ENCODE data around the gene TSHZ2. TPM values are rescaled to one million over a fixed set of nuclear protein-coding genes. Genes with fewer than 3 reads are reported as not detected.

The TSHZ2 gene
- total RNA-seq, 4 donors from 2014 or later: 10.3 to 15.0 (median 12.9) TPM

DNA sequence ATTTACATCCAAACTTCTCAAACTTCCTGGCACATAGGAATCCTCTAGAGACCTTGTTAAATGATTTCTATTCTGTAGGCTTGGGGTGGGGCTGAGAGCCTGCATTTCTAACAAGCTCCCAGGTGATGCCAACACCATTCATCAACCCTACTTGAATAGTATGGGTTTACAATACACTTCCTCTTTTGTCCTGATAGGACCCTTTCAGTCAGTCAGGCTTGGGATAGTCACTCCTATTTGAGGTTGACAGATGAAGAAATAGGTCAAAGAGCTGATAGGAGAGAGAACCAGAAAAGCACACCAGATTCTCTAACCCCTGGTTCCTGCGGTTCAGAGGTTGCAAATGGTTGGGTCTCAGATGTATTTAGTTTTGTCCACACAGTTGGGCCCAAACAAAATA lies 273.4 kb downstream of the TSHZ2 start:
- TF ChIP-seq EP300 (IDR thresholded peaks at IDR 0.05) (no peak), POLR2A (IDR thresholded peaks at IDR 0.05; ENCODE audit: low read depth) (no peak), POLR2AphosphoS5 (IDR thresholded peaks at IDR 0.05) (no peak)
- TF ChIP-seq, protein P1, sequence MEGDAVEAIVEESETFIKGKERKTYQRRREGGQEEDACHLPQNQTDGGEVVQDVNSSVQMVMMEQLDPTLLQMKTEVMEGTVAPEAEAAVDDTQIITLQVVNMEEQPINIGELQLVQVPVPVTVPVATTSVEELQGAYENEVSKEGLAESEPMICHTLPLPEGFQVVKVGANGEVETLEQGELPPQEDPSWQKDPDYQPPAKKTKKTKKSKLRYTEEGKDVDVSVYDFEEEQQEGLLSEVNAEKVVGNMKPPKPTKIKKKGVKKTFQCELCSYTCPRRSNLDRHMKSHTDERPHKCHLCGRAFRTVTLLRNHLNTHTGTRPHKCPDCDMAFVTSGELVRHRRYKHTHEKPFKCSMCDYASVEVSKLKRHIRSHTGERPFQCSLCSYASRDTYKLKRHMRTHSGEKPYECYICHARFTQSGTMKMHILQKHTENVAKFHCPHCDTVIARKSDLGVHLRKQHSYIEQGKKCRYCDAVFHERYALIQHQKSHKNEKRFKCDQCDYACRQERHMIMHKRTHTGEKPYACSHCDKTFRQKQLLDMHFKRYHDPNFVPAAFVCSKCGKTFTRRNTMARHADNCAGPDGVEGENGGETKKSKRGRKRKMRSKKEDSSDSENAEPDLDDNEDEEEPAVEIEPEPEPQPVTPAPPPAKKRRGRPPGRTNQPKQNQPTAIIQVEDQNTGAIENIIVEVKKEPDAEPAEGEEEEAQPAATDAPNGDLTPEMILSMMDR (IDR thresholded peaks at IDR 0.05): no peak
- H3K27ac ChIP-seq (replicated peaks in 1 of 4): no peak overlapping the region
- peaks cover 0 to 3% (median 0%) of the 10 kb centered on the region in 4 donors for H3K27me3 ChIP-seq
- no peaks in the 10 kb centered on the region for H3K4me1 ChIP-seq
- H3K4me3 ChIP-seq: no peak overlapping the region
- intact Hi-C loops (cut with DNase I): no loop called here
- H3K9me3 ChIP-seq: no peaks in the 10 kb centered on the region
- DNase-seq (ENCODE audit: extremely low spot score): no peak
- 86% methylated on average over 1 of the region's 1 CpG for WGBS
- no peaks in the 10 kb centered on the region for H3K36me3 ChIP-seq

DNA sequence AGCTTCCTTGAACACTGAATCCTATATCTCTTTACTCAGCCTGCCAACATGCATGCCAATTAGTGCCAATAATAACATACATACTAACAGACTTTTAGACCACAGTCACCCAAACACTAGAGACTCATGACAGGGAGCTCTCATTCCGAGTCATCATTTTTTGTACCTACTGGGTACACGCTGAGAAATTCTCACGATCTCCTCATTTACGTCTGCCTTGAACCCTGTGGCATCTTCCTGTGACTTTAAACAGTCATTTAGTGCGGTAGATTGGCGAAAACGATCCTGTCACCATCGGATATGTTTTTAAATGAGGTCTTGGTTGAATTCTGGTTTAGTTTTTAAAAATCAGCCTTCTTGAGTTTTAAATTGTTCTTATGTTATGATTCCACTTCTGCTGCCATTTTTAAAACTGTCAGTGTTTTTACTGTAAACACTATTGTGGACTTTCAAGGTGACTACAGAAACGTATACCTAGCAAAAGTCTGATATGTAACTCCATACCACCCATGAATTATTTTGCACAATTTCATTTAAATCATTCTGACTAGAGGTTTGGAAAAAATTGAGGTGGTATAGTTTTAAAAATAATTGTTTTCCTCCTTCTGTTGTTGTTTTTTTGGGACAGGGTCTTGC lies 275.4 kb downstream of the TSHZ2 start:
- intact Hi-C loops (cut with DNase I): no loop called here
- no peaks in the 10 kb centered on the region for H3K4me1 ChIP-seq
- H3K27ac ChIP-seq (replicated peaks in 1 of 4): no peak overlapping the region
- H3K4me3 ChIP-seq: no peak overlapping the region
- H3K27me3 ChIP-seq: peaks cover 0 to 3% (median 0%) of the 10 kb centered on the region in 4 donors
- no peaks in the 10 kb centered on the region for H3K36me3 ChIP-seq
- no peaks in the 10 kb centered on the region for H3K9me3 ChIP-seq
- DNase-seq (ENCODE audit: extremely low spot score): no peak
- TF ChIP-seq, protein P1 (IDR thresholded peaks at IDR 0.05): no peak
- TF ChIP-seq EP300 (IDR thresholded peaks at IDR 0.05) (no peak), POLR2AphosphoS5 (IDR thresholded peaks at IDR 0.05) (no peak)
- 91% methylated on average over 9 of the region's 9 CpGs for WGBS

DNA sequence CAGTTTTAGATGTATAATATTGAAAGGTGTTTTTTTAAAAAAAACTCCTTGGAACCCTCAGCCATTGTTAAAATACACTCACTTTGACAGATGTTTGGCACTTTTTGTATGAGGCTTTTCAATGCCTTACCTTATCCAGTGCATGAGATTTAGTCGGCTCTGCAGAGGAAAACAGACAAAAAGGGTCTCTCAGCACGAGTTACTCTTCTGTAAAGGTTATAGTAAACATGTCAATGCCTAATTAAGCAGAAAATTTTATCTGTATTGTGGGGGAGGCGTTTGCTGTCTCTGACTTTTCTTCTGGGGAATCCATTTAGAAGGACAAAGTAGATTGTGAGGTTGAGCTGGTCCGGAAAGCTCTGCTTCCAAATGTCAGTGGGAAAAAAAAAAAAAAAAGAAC lies 278.3 kb downstream of the TSHZ2 start:
- intact Hi-C loops (cut with DNase I): no loop called here
- DNase-seq (ENCODE audit: extremely low spot score): no peak
- WGBS: 69% methylated on average over 4 of the region's 4 CpGs
- Histone ChIP-seq H3K9me3 (no peaks in the 10 kb centered on the region), H3K27ac (replicated peaks in 1 of 4) (no peak overlapping the region), H3K27me3 (no peaks in the 10 kb centered on the region), H3K4me1 (no peaks in the 10 kb centered on the region), H3K4me3 (no peak overlapping the region), H3K36me3 (peaks cover 0 to 6% (median 0%) of the 10 kb centered on the region in 4 donors)
- TF ChIP-seq EP300 (IDR thresholded peaks at IDR 0.05) (no peak), POLR2A (IDR thresholded peaks at IDR 0.05; ENCODE audit: low read depth) (no peak), POLR2AphosphoS5 (IDR thresholded peaks at IDR 0.05) (no peak)
- TF ChIP-seq, protein P1 (IDR thresholded peaks at IDR 0.05): no peak

DNA sequence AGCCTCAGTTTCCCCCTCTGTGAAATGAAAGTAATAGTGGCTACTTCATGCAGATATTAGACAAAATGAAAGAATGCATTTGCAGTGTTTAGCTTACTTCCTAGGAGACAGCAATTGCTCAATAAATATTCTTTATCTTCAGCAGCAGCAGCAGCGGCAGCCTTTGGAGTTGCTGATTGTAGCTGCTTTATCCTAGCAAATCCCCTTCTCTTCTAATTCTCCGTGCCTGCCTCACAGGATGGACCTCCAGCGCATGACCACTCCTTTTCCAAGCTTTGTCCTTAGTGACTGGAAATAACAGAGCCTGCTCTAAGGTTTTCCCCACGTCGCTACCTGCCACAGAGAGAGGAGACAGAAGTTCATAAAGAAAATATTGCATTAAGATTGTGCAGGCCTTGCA lies 279.8 kb downstream of the TSHZ2 start:
- no peak for DNase-seq (ENCODE audit: extremely low spot score)
- WGBS: 88% methylated on average over 5 of the region's 5 CpGs
- H3K36me3 ChIP-seq: peaks cover 0 to 6% (median 0%) of the 10 kb centered on the region in 4 donors
- H3K27me3 ChIP-seq: no peaks in the 10 kb centered on the region
- intact Hi-C loops (cut with DNase I): no loop called here
- no peaks in the 10 kb centered on the region for H3K4me1 ChIP-seq
- H3K9me3 ChIP-seq: no peaks in the 10 kb centered on the region
- TF ChIP-seq EP300 (IDR thresholded peaks at IDR 0.05) (no peak), POLR2AphosphoS5 (IDR thresholded peaks at IDR 0.05) (no peak)
- H3K27ac ChIP-seq (replicated peaks in 1 of 4): no peak overlapping the region
- H3K4me3 ChIP-seq: no peak overlapping the region

DNA sequence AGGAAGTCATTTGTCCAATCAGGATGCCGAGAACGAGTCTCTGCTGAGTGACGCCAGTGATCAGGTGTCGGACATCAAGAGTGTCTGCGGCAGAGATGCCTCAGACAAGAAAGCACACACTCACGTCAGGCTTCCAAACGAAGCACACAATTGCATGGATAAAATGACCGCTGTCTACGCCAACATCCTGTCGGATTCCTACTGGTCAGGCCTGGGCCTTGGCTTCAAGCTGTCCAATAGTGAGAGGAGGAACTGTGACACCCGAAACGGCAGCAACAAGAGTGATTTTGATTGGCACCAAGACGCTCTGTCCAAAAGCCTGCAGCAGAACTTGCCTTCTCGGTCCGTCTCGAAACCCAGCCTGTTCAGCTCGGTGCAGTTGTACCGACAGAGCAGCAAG lies 281.5 kb downstream of the TSHZ2 start:
- 93% methylated on average over 18 of the region's 18 CpGs for WGBS
- H3K36me3 ChIP-seq: peaks cover 0 to 6% (median 0%) of the 10 kb centered on the region in 4 donors
- no peak overlapping the region for H3K27ac ChIP-seq (replicated peaks in 1 of 4)
- H3K27me3 ChIP-seq: no peaks in the 10 kb centered on the region
- no peaks in the 10 kb centered on the region for H3K4me1 ChIP-seq
- DNase-seq (ENCODE audit: extremely low spot score): no peak
- no peak overlapping the region for H3K4me3 ChIP-seq
- no peaks in the 10 kb centered on the region for H3K9me3 ChIP-seq
- intact Hi-C loops (cut with DNase I): no loop called here
- no peak for TF ChIP-seq POLR2AphosphoS5 (IDR thresholded peaks at IDR 0.05)
- no peak for TF ChIP-seq EP300 (IDR thresholded peaks at IDR 0.05)
- TF ChIP-seq POLR2A (IDR thresholded peaks at IDR 0.05; ENCODE audit: low read depth): no peak
- TF ChIP-seq, protein P1 (IDR thresholded peaks at IDR 0.05): no peak

All from esophagus muscularis mucosa (tissue), 4 donors.